Muscle layer of colon (tissue), 2 donors: ENCODE data around the gene MOB3C.
"Not testable (repeated sequence)": the region's sequence is repeated elsewhere in the genome, so short reads cannot be mapped to it uniquely, and the experiment has no call there.

Experiments
- H3K27ac ChIP-seq: one replicate; pipeline ENCODE4 v1.7.0; 2013; ENCODE audit warnings: low read depth, mild to moderate bottlenecking, low read length, moderate library complexity
- H3K27me3 ChIP-seq, 2 donors: one replicate each; pipeline ENCODE4 v1.7.0; 2013; ENCODE audit warnings: low read length in 2 of 2, mild to moderate bottlenecking in 2 of 2; ENCODE audit not compliant: insufficient read depth in 2 of 2, control insufficient read depth in 1 of 2
- H3K36me3 ChIP-seq: one replicate; pipeline ENCODE4 v1.7.0; 2013; ENCODE audit warnings: mild to moderate bottlenecking, low read length; ENCODE audit not compliant: insufficient read depth
- H3K4me1 ChIP-seq: one replicate; pipeline ENCODE4 v1.7.0; 2013; ENCODE audit warnings: mild to moderate bottlenecking, low read length; ENCODE audit not compliant: insufficient read depth
- H3K4me3 ChIP-seq, 2 donors: one replicate each; pipeline ENCODE4 v1.7.0; 2013; ENCODE audit warnings: low read length in 2 of 2, low read depth in 1 of 2, mild to moderate bottlenecking in 1 of 2, moderate library complexity in 1 of 2
- H3K9ac ChIP-seq: one replicate; pipeline ENCODE4 v1.7.0; 2013; ENCODE audit warnings: low read length
- H3K9me3 ChIP-seq: one replicate; pipeline ENCODE4 v1.7.0; 2013; ENCODE audit warnings: mild to moderate bottlenecking, low read length
- donor health status: abdominal sarcoma.
- donor health status: Adenocarcinoma of cecum.

Gene MOB3C

GRCh38 chr1:46652321-46653100 lies 35.9 kb upstream of the MOB3C start:
- Histone ChIP-seq H3K27me3 (no peaks in the 10 kb centered on the region), H3K9ac (no peak overlapping the region), H3K4me3 (no peak overlapping the region), H3K27ac (peak overlapping the region; percentile 16), H3K36me3 (peaks cover 34% of the 10 kb centered on the region), H3K4me1 (peaks cover 29% of the 10 kb centered on the region), H3K9me3 (peaks cover 8% of the 10 kb centered on the region)

- peaks cover 33% of the 10 kb centered on the region for H3K36me3 ChIP-seq
- H3K4me3 ChIP-seq, H3K9ac ChIP-seq, H3K27ac ChIP-seq, H3K27me3 ChIP-seq, H3K9me3 ChIP-seq: not testable (repeated sequence)
- peaks cover 29% of the 10 kb centered on the region for H3K4me1 ChIP-seq
Observed at GRCh38 chr1:46651152-46651551, 34.5 kb upstream of the MOB3C start.

- Histone ChIP-seq H3K4me3 (no peak overlapping the region), H3K36me3 (peaks cover 27% of the 10 kb centered on the region), H3K4me1 (peaks cover 28% of the 10 kb centered on the region), H3K9me3 (peaks cover 8% of the 10 kb centered on the region), H3K9ac (no peak overlapping the region), H3K27me3 (no peaks in the 10 kb centered on the region), H3K27ac (no peak overlapping the region)
Observed at GRCh38 chr1:46650491-46650890, 33.9 kb upstream of the MOB3C start.

GRCh38 chr1:46649764-46650163 lies 33.2 kb upstream of the MOB3C start:
- Histone ChIP-seq H3K27me3 (no peaks in the 10 kb centered on the region), H3K9ac (no peak overlapping the region), H3K36me3 (peaks cover 26% of the 10 kb centered on the region), H3K4me3 (no peak overlapping the region), H3K27ac (no peak overlapping the region), H3K9me3 (peaks cover 8% of the 10 kb centered on the region), H3K4me1 (peaks cover 36% of the 10 kb centered on the region)

GRCh38 chr1:46647611-46648010 lies 31.0 kb upstream of the MOB3C start:
- H3K27me3 ChIP-seq = no peaks in the 10 kb centered on the region
- H3K9me3 ChIP-seq = peaks cover 8% of the 10 kb centered on the region
- no peak overlapping the region for H3K27ac ChIP-seq
- H3K36me3 ChIP-seq = peaks cover 26% of the 10 kb centered on the region
- no peak overlapping the region for H3K9ac ChIP-seq
- peaks cover 42% of the 10 kb centered on the region for H3K4me1 ChIP-seq
- H3K4me3 ChIP-seq = no peak overlapping the region

- H3K27ac ChIP-seq = no peak overlapping the region
- no peaks in the 10 kb centered on the region for H3K27me3 ChIP-seq
- peaks cover 8% of the 10 kb centered on the region for H3K9me3 ChIP-seq
- H3K4me1 ChIP-seq = peaks cover 49% of the 10 kb centered on the region
- peaks cover 22% of the 10 kb centered on the region for H3K36me3 ChIP-seq
- no peak overlapping the region for H3K9ac ChIP-seq
- no peak overlapping the region for H3K4me3 ChIP-seq
Observed at GRCh38 chr1:46646844-46647243, 30.2 kb upstream of the MOB3C start.

GRCh38 chr1:46646331-46646730 lies 29.7 kb upstream of the MOB3C start:
- peaks cover 22% of the 10 kb centered on the region for H3K36me3 ChIP-seq
- H3K4me3 ChIP-seq = no peak overlapping the region
- peaks cover 49% of the 10 kb centered on the region for H3K4me1 ChIP-seq
- H3K27me3 ChIP-seq = no peaks in the 10 kb centered on the region
- peaks cover 8% of the 10 kb centered on the region for H3K9me3 ChIP-seq
- H3K27ac ChIP-seq = no peak overlapping the region
- no peak overlapping the region for H3K9ac ChIP-seq

- Histone ChIP-seq H3K36me3 (peaks cover 22% of the 10 kb centered on the region), H3K9ac (no peak overlapping the region), H3K9me3 (peaks cover 8% of the 10 kb centered on the region), H3K4me1 (peaks cover 49% of the 10 kb centered on the region), H3K27ac (no peak overlapping the region), H3K27me3 (no peaks in the 10 kb centered on the region), H3K4me3 (no peak overlapping the region)
Observed at GRCh38 chr1:46645815-46646214, 29.2 kb upstream of the MOB3C start.

GRCh38 chr1:46643368-46643775 lies 26.8 kb upstream of the MOB3C start:
- no peaks in the 10 kb centered on the region for H3K9me3 ChIP-seq
- peaks cover 49% of the 10 kb centered on the region for H3K4me1 ChIP-seq
- no peak overlapping the region for H3K4me3 ChIP-seq
- no peaks in the 10 kb centered on the region for H3K27me3 ChIP-seq
- peaks cover 10% of the 10 kb centered on the region for H3K36me3 ChIP-seq
- no peak overlapping the region for H3K9ac ChIP-seq
- peak overlapping the region; percentile 36 for H3K27ac ChIP-seq

GRCh38 chr1:46642115-46642680 lies 25.6 kb upstream of the MOB3C start:
- Histone ChIP-seq H3K4me3 (no peak overlapping the region), H3K4me1 (peaks cover 55% of the 10 kb centered on the region), H3K27me3 (no peaks in the 10 kb centered on the region), H3K27ac (no peak overlapping the region), H3K9me3 (no peaks in the 10 kb centered on the region), H3K9ac (no peak overlapping the region), H3K36me3 (peaks cover 4% of the 10 kb centered on the region)

- Histone ChIP-seq H3K9me3 (no peaks in the 10 kb centered on the region), H3K27ac (no peak overlapping the region), H3K27me3 (no peaks in the 10 kb centered on the region), H3K4me3 (no peak overlapping the region), H3K36me3 (peaks cover 11% of the 10 kb centered on the region), H3K4me1 (peaks cover 39% of the 10 kb centered on the region), H3K9ac (no peak overlapping the region)
Observed at GRCh38 chr1:46639547-46639946, 22.9 kb upstream of the MOB3C start.

- no peak overlapping the region for H3K27ac ChIP-seq
- H3K9me3 ChIP-seq = no peaks in the 10 kb centered on the region
- peaks cover 35% of the 10 kb centered on the region for H3K4me1 ChIP-seq
- H3K27me3 ChIP-seq = no peaks in the 10 kb centered on the region
- no peak overlapping the region for H3K4me3 ChIP-seq
- peaks cover 16% of the 10 kb centered on the region for H3K36me3 ChIP-seq
- H3K9ac ChIP-seq = no peak overlapping the region
Observed at GRCh38 chr1:46638921-46639320, 22.3 kb upstream of the MOB3C start.
